Fibroblast of peridontal ligament (primary cell): Measurements from ENCODE around the gene KIF4A.
"Not testable (repeated sequence)": the region's sequence is repeated elsewhere in the genome, so short reads cannot be mapped to it uniquely, and the experiment has no call there.

Experiments used
- DNase-seq: peaks from one replicate; pipeline ENCODE4 v3.0.0-alpha.2; 2010; ENCODE audit errors: extremely low read depth

KIF4A gene

DNA sequence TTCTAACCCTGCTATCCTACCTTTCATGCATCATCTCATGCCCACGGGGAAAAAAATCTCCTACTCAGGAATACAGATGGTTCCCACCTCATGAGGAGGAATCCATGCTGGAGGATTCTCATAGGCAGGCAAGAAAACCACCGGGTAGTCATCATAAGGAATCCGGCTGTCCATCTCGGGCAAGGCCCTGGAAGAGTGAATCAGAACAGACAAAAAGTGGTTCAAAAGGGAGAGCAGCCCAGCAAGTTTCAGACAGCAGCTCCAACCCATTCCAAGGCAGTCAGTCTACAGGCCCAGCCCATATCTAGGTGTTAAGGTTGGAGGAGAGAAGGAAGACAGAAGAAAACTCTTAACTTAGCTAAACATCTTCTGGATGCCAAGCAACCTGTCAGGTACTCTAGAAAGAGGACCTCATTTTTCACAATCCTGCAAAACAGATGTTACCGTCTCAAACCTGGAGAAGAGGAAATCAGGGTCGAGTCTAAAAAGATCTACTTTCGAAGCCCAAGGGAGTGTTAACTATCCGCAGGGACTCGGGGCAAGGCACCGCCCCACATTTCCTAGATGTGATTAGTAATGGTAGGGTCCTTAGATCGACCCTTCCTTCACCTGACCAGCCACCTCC is 624 bp upstream of the KIF4A start:
- DNase-seq, result no peak

- peak; percentile 53 for DNase-seq
Observed at GRCh38 chrX:70292788-70293187, 2.9 kb downstream of the KIF4A start.

DNA sequence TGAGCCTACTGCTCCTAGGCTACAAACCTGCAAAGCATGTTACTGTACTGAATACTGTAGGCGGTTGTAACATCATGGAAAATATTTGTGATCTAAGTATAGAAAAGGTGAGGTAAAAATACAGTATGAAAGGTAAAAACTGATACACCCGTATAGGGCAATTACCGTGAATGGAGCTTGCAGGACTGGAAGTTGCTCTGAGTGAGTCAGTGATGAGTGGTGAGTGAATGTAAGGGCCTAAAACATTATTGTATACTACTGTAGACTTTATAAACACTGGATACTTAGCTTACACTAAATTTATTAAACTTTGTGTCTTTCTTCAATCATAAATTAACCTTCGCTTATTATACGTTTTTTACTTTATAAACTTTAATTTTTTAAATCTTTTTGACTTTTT is 3.7 kb downstream of the KIF4A start:
- peak; percentile 18 for DNase-seq

DNA sequence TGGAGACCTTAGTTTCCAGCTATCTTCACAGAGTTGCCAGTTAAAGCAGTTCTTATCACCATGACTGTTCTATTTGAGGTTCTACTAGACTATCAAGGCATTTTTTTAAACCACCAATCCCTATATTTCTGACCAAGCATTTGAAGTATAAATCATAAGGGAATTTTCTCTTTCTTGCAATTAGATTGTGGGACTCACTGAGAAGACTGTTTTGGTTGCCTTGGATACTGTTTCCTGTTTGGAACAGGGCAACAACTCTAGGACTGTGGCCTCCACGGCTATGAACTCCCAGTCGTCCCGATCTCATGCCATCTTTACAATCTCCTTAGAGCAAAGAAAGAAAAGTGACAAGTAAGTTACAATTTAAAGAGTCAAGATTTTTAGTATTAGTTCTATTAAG is 11.8 kb downstream of the KIF4A start:
- DNase-seq, result peak; percentile 68

GRCh38 chrX:70313503-70313902 is 23.6 kb downstream of the KIF4A start:
- peak; percentile 50 for DNase-seq

GRCh38 chrX:70322784-70323183 is 32.9 kb downstream of the KIF4A start:
- no peak for DNase-seq

GRCh38 chrX:70323628-70324027 is 33.7 kb downstream of the KIF4A start:
- DNase-seq, result not testable (repeated sequence)

DNA sequence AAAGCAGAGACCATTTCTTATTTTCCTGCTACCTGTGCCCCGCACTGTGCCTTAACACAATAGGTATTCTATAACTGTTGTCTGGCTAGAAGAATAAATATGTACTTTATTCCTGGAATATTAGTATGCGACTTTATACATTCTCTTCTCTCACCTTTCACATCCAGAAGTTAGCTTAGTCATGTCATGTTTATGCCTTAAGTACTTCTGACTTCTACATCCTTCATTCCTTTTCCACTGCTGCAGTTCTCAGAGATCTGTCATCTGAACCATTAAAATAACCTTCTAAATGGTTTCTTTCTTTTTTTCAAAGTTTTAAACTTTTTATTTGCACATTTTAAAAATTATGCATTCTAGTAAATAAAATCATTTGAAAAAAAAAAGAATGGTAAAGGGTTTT is 34.4 kb downstream of the KIF4A start:
- no peak for DNase-seq

DNA sequence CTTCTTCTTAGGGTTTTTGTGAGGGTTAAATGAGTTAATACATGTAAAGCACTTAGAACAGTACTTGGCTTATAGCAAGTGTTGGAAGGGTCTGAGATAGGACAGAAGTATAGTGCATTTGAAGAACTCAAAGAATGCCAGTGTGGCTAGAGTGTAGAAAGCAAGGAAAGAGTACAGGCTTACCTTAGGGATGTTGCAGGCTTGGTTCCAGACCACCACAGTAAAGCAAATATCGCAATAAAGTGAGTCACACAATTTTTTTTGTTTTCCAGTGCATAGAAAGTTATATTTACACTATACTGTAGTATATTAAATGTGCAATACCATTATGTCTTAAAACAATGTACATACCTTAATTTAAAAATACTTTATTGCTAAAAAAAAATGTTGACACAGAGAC is 41.3 kb downstream of the KIF4A start:
- DNase-seq, result peak; percentile 42

DNA sequence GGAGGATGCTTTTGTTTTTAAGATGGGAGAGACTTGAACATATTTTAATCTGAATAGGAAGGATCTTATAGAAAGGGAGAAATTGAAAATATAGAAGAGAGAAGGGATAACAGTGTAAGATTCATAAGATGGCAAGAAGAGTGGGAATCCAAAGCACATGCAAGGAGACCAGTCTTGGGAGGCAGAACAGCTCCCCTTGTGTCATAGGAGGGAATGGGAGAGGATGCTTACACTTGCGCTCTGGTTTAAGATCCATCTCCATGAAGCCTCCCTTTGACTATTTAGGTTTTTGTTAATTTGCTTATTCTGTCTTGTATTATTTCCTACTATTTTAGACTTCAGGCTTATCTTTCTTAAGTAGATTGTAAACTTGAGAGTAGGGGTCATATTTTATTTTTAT is 42.7 kb downstream of the KIF4A start:
- DNase-seq, result no peak

DNA sequence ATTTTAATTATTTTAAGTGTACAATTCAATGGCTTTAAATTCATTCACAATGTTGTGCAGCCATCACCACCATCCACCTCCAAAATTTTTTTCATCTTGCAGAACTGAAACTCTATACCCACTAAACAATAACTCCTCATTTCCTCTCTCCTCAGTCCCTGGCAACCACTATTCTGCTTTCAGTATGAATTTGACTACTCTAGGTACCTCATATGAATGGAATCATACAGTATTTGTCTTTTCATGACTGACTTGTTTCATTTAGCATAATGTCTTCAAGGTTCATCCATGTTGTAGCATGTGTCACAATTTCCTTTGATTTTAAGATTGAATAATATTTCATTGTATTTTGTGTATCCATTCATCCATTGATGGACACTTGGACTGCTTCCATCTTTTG is 46.9 kb downstream of the KIF4A start:
- DNase-seq, result no peak

DNA sequence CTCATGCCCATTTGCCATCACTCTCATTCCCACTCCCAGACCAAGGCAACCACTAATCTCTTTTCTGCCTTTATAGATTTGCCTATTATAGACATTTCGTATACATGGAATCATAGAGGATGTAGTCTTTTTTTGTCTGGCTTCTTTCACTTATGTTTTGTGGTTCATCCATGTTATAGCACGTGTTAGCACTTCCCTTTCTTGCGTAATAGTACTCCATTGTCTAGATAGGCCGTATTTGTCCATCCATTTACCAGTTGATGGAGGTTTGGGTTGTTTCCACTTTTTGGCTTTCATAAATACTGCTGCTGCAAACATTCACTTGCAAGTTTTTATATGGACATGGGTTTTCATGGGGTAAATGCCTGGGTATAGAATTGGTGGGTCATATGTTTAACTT is 48.4 kb downstream of the KIF4A start:
- DNase-seq, result no peak

GRCh38 chrX:70343435-70343834 is 53.5 kb downstream of the KIF4A start:
- DNase-seq, result no peak

GRCh38 chrX:70346418-70347070 is 56.6 kb downstream of the KIF4A start:
- DNase-seq, result no peak

DNA sequence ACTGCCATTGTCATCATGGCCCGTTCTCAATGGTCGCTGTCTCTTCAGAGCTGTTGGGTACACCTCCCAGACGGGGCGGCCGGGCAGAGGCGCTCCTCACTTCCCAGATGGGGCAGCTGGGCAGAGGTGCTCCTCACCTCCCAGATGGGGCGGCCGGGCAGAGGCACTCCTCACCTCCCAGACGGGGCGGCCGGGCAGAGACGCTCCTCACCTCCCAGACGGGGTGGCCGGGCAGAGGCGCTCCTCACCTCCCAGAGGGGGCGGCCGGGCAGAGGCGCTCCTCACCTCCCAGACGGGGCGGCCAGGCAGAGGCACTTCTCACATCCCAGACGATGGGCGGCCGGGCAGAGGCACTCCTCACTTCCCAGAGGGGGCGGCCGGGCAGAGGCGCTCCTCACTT is 58.9 kb downstream of the KIF4A start:
- not testable (repeated sequence) for DNase-seq

GRCh38 chrX:70349367-70350125 is 59.6 kb downstream of the KIF4A start:
- not testable (repeated sequence) for DNase-seq

DNA sequence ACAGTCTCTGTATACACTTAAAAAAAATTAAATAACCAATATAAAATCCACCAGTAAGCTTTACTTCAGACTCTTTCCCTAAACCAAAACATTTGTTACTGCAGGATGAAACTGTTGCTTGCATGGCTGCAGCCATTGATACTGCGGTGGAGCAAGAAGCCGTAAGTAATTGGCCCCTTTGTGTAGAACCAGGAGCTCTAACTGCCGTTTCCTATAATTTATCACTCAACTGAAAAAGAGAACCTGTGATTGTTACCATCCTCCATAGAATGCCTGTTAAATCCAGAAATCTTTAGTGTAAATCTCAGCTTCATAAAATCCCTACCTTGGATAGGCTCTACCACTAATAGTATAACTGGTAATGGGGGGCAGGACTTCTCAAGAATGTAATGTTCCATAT is 62.6 kb downstream of the KIF4A start:
- no peak for DNase-seq

GRCh38 chrX:70353514-70353913 is 63.6 kb downstream of the KIF4A start:
- DNase-seq, result no peak

- DNase-seq, result no peak
Observed at GRCh38 chrX:70354716-70355115, 64.8 kb downstream of the KIF4A start.

GRCh38 chrX:70359458-70359857 is 69.6 kb downstream of the KIF4A start:
- DNase-seq, result no peak

- DNase-seq, result no peak
Observed at GRCh38 chrX:70360366-70360765, 70.5 kb downstream of the KIF4A start.

GRCh38 chrX:70368731-70369130 is 78.8 kb downstream of the KIF4A start:
- not testable (repeated sequence) for DNase-seq

DNA sequence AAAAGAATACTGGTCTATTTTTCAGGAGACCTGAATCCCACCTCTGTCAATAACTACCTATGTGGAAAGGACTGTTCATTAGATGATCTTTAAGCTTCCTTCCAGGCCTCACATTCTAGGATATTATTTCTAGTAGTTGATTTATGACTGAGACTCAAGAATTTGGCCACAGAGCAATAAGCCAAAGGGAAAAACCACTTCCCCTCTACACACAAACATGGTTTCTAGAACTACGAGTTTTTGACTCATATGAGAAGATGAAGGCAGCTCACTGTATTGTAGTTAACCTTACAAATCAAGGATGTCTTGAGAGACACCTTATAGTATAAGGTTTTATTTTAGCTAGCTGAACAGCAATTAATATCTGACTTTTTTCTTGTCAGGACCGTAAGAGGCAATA is 96.3 kb downstream of the KIF4A start:
- DNase-seq, result peak; percentile 2
